GM23338 (cell line): ENCODE results near the gene DYRK1A. TPM values are rescaled to one million over a fixed set of nuclear protein-coding genes. Genes with fewer than 3 reads are reported as not detected.

Experiments
- ATAC-seq: fragments of 200-7000 bp; cut with Tn5 transposase; 3 replicates; pipeline ENCODE4 v1.9.1; 2020
- DNase-seq: peaks from one replicate; pipeline ENCODE4 v3.0.0-alpha.2; 2015; ENCODE audit warnings: low spot score
- H2AFZ ChIP-seq: fragments of 200-600 bp; sonication (generic); 2 replicates; pipeline ENCODE4 v1.8.0; 2016; ENCODE audit warnings: antibody characterized with exemption, mild to moderate bottlenecking, moderate library complexity
- H3F3A ChIP-seq: fragments of 200-600 bp; sonication (generic); replicated peaks from 2 replicates; pipeline ENCODE4 v1.8.0; 2017; ENCODE audit warnings: antibody characterized with exemption, mixed run types, low read depth
- H3K27ac ChIP-seq: fragments of 200-600 bp; sonication (generic); 2 replicates; pipeline ENCODE4 v1.6.1; 2016; ENCODE audit warnings: low read depth
- H3K27me3 ChIP-seq: fragments of 200-600 bp; sonication (generic); 2 replicates; pipeline ENCODE4 v1.8.0; 2016; ENCODE audit warnings: mild to moderate bottlenecking, mixed run types, moderate library complexity; ENCODE audit not compliant: insufficient read depth
- H3K36me3 ChIP-seq: fragments of 200-600 bp; sonication (generic); 2 replicates; pipeline ENCODE4 v1.8.0; 2016; ENCODE audit warnings: mild to moderate bottlenecking; ENCODE audit not compliant: insufficient read depth
- H3K4me1 ChIP-seq: fragments of 200-600 bp; sonication (generic); 2 replicates; pipeline ENCODE4 v1.8.0; 2016; ENCODE audit warnings: mild to moderate bottlenecking, moderate library complexity; ENCODE audit not compliant: insufficient read depth
- H3K4me2 ChIP-seq: fragments of 200-600 bp; sonication (generic); 2 replicates; pipeline ENCODE4 v1.7.1; 2017; ENCODE audit warnings: mixed run types
- H3K4me3 ChIP-seq: fragments of 200-600 bp; sonication (generic); 2 replicates; pipeline ENCODE4 v1.6.1; 2016; ENCODE audit warnings: mixed run types
- H3K79me2 ChIP-seq: fragments of 200-600 bp; sonication (generic); replicated peaks from 2 replicates; pipeline ENCODE4 v1.8.0; 2017; ENCODE audit warnings: mild to moderate bottlenecking; ENCODE audit not compliant: insufficient read depth
- H3K9me2 ChIP-seq: fragments of 200-600 bp; sonication (generic); 2 replicates; pipeline ENCODE4 v1.8.0; 2017; ENCODE audit not compliant: insufficient read depth
- H4K20me1 ChIP-seq: fragments of 200-600 bp; sonication (generic); replicated peaks from 2 replicates; pipeline ENCODE4 v1.8.0; 2017; ENCODE audit warnings: mild to moderate bottlenecking; ENCODE audit not compliant: insufficient read depth
- H3K27ac Mint-ChIP-seq: 2 replicates; pipeline ENCODE4 v1.8.0; 2020; ENCODE audit warnings: inconsistent platforms, mild to moderate bottlenecking, moderate library complexity, mixed read lengths
- H3K27me3 Mint-ChIP-seq: 3 replicates; pipeline ENCODE4 v1.8.0; 2022; ENCODE audit warnings: low read depth, mild to moderate bottlenecking, moderate library complexity, mixed read lengths, inconsistent platforms; ENCODE audit not compliant: insufficient read depth, poor library complexity
- H3K36me3 Mint-ChIP-seq: 3 replicates; pipeline ENCODE4 v1.8.0; 2021; ENCODE audit warnings: low read depth, mild to moderate bottlenecking, inconsistent platforms, moderate library complexity, mixed read lengths
- H3K4me1 Mint-ChIP-seq: 3 replicates; pipeline ENCODE4 v1.8.0; 2020; ENCODE audit warnings: mild to moderate bottlenecking, inconsistent platforms, mixed read lengths
- H3K4me3 Mint-ChIP-seq: 3 replicates; pipeline ENCODE4 v1.8.0; 2021; ENCODE audit warnings: moderate library complexity, mild to moderate bottlenecking, inconsistent platforms, mixed read lengths
- H3K9me3 Mint-ChIP-seq: 3 replicates; pipeline ENCODE4 v1.8.0; 2020; ENCODE audit warnings: moderate library complexity, mild to moderate bottlenecking, inconsistent platforms, mixed read lengths
- CREB1 ChIP-seq: fragments of 250-450 bp; sonication (Bioruptor Pico); IDR thresholded peaks from 2 replicates; pipeline ENCODE4 v1.5.0; 2020; ENCODE audit warnings: low read depth, mild to moderate bottlenecking, moderate library complexity
- EZH2phosphoT487 ChIP-seq: fragments of 200-600 bp; sonication (generic); IDR thresholded peaks from one replicate; pipeline ENCODE4 v1.8.1; 2018; ENCODE audit warnings: antibody characterized with exemption; ENCODE audit not compliant: unreplicated experiment
- JUNB ChIP-seq: IDR thresholded peaks from one replicate; pipeline ENCODE4 v1.6.1; 2016; ENCODE audit warnings: antibody characterized with exemption; ENCODE audit not compliant: unreplicated experiment
- POLR2AphosphoS5 ChIP-seq: IDR thresholded peaks from 2 replicates; pipeline ENCODE4 v1.6.1; 2016; ENCODE audit warnings: antibody characterized with exemption, low read depth
- STAT1 ChIP-seq: IDR thresholded peaks from one replicate; pipeline ENCODE4 v1.6.1; 2016; ENCODE audit warnings: antibody characterized with exemption; ENCODE audit not compliant: unreplicated experiment
- ZNF462 ChIP-seq: fragments of 250-450 bp; sonication (Bioruptor Pico); IDR thresholded peaks from 2 replicates; pipeline ENCODE4 v1.5.0; 2020; ENCODE audit warnings: mild to moderate bottlenecking, moderate library complexity
- polyA plus RNA-seq: library from polyadenylated mRNA; unstranded; fragments of >200 nt; fragmentation: Nextera tagmentation; extraction: Ambion mirVana; gene quantifications from 2 replicates; pipeline ENCODE4 v1.2.1, GENCODE V29; 2016
- total RNA-seq: library from RNA; depleted of rRNA; stranded (reverse); fragments of >200 nt; shearing (Covaris generic); gene quantifications from 2 replicates; pipeline ENCODE4 v1.2.3, GENCODE V29; 2014
- TF ChIP-seq, protein P1 (sequence below): IDR thresholded peaks from one replicate; pipeline ENCODE4 v1.6.1; 2018; ENCODE audit warnings: antibody characterized with exemption; ENCODE audit not compliant: unreplicated experiment

Gene DYRK1A
- total and polyA plus RNA-seq, 2 experiments from 2014 or later, result 10.3 to 84.7 TPM

DNA sequence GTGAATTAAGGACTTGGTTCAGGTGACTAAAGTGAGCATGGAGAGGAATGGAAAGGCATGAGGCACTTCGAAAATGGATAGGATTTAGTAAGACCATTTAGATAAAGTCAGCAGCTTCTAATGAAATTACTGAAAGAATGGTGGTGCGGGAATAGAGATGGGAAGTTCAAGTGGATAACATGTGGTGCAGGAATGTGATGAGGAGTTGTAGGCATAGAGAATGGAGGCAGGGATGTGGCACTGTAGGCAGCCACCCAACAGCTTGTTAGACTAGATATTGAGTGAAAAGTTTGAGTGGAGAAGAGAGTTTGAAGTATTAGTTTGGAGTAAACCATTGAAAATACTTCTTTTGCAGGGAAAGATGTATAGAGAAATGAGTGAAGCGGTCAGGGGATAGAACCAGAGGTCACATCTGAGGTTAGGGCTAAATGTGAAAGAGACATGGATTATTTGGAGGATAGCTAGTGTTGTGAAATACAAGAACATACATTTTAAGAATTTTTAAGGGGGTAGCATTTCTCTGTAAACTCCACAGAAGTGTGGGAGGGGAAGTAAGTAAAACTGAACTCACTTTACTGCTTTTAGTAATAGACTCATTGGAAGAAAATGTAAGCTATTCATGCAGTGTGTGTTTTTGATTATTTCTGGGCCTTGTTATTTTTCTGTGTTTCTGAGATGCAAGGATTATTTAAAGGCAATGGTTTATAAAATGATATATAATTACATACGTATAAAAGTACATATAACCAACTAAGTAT lies 46.2 kb downstream of the DYRK1A start:
- H3K4me3 ChIP-seq, result no peak overlapping the region
- H2AFZ ChIP-seq, result no peak overlapping the region
- no peaks in the 10 kb centered on the region for H3K9me3 Mint-ChIP-seq
- 0 out of 2 replicates have a peak overlapping the region, but pooled peaks have one; percentile 33 for H3K4me2 ChIP-seq
- TF ChIP-seq EZH2phosphoT487, result no peak
- no peak for TF ChIP-seq ZNF462 (CRISPR knock-in tag)
- TF ChIP-seq STAT1, result no peak
- H3F3A ChIP-seq, result no peaks in the 10 kb centered on the region
- H3K27ac Mint-ChIP-seq, result no peak overlapping the region; the same call in 1 of the 2 replicates
- peaks cover 48% of the 10 kb centered on the region for H3K4me1 Mint-ChIP-seq
- H4K20me1 ChIP-seq, result peaks cover 82% of the 10 kb centered on the region
- H3K27me3 Mint-ChIP-seq, result peaks cover 2% of the 10 kb centered on the region
- H3K27ac ChIP-seq, result peak overlapping the region; percentile 70
- H3K4me3 Mint-ChIP-seq, result no peak overlapping the region
- peak; percentile 64 for ATAC-seq
- no peaks in the 10 kb centered on the region for H3K36me3 ChIP-seq
- H3K27me3 ChIP-seq, result no peaks in the 10 kb centered on the region
- H3K36me3 Mint-ChIP-seq, result peaks cover 3% of the 10 kb centered on the region; the same call in 1 of the 3 replicates
- H3K79me2 ChIP-seq, result peaks cover 100% of the 10 kb centered on the region
- no peak for DNase-seq
- no peaks in the 10 kb centered on the region for H3K9me2 ChIP-seq
- H3K4me1 ChIP-seq, result peaks cover 50% of the 10 kb centered on the region

GRCh38 chr21:37413553-37414291 lies 47.1 kb downstream of the DYRK1A start:
- Mint-ChIP-seq H3K27ac (no peak overlapping the region), H3K27me3 (peaks cover 2% of the 10 kb centered on the region)
- no peak overlapping the region for H3K4me2 ChIP-seq

More at GRCh38 chr21:37413553-37414291, 47.1 kb downstream of the DYRK1A start:
- no peak overlapping the region for H2AFZ ChIP-seq
- TF ChIP-seq, protein P1, sequence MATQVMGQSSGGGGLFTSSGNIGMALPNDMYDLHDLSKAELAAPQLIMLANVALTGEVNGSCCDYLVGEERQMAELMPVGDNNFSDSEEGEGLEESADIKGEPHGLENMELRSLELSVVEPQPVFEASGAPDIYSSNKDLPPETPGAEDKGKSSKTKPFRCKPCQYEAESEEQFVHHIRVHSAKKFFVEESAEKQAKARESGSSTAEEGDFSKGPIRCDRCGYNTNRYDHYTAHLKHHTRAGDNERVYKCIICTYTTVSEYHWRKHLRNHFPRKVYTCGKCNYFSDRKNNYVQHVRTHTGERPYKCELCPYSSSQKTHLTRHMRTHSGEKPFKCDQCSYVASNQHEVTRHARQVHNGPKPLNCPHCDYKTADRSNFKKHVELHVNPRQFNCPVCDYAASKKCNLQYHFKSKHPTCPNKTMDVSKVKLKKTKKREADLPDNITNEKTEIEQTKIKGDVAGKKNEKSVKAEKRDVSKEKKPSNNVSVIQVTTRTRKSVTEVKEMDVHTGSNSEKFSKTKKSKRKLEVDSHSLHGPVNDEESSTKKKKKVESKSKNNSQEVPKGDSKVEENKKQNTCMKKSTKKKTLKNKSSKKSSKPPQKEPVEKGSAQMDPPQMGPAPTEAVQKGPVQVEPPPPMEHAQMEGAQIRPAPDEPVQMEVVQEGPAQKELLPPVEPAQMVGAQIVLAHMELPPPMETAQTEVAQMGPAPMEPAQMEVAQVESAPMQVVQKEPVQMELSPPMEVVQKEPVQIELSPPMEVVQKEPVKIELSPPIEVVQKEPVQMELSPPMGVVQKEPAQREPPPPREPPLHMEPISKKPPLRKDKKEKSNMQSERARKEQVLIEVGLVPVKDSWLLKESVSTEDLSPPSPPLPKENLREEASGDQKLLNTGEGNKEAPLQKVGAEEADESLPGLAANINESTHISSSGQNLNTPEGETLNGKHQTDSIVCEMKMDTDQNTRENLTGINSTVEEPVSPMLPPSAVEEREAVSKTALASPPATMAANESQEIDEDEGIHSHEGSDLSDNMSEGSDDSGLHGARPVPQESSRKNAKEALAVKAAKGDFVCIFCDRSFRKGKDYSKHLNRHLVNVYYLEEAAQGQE, result no peak
- TF ChIP-seq CREB1 (CRISPR knock-in tag) (no peak), STAT1 (no peak), JUNB (no peak), POLR2AphosphoS5 (no peak)
- no peaks in the 10 kb centered on the region for H3K9me2 ChIP-seq
- H3K4me1 Mint-ChIP-seq, result peaks cover 50% of the 10 kb centered on the region
- H3K36me3 Mint-ChIP-seq, result peaks cover 3% of the 10 kb centered on the region; the same call in 1 of the 3 replicates
- no peak overlapping the region for H3K4me3 Mint-ChIP-seq
- H3K4me3 ChIP-seq, result no peak overlapping the region
- H3K9me3 Mint-ChIP-seq, result no peaks in the 10 kb centered on the region
- peaks cover 100% of the 10 kb centered on the region for H3K79me2 ChIP-seq
- H3F3A ChIP-seq, result no peaks in the 10 kb centered on the region
- ATAC-seq, result no peak
- no peaks in the 10 kb centered on the region for H3K27me3 ChIP-seq
- H3K27ac ChIP-seq, result no peak overlapping the region
- H3K4me1 ChIP-seq, result peaks cover 45% of the 10 kb centered on the region
- H4K20me1 ChIP-seq, result peaks cover 75% of the 10 kb centered on the region
- DNase-seq, result no peak
- no peaks in the 10 kb centered on the region for H3K36me3 ChIP-seq
